ENCODE results near the gene LMAN1L.
A peak's percentile ranks its signal among the peaks of the same experiment; 100 is the strongest.
"Not testable (repeated sequence)": the region's sequence is repeated elsewhere in the genome, so short reads cannot be mapped to it uniquely, and the experiment has no call there.

The LMAN1L gene

DNA sequence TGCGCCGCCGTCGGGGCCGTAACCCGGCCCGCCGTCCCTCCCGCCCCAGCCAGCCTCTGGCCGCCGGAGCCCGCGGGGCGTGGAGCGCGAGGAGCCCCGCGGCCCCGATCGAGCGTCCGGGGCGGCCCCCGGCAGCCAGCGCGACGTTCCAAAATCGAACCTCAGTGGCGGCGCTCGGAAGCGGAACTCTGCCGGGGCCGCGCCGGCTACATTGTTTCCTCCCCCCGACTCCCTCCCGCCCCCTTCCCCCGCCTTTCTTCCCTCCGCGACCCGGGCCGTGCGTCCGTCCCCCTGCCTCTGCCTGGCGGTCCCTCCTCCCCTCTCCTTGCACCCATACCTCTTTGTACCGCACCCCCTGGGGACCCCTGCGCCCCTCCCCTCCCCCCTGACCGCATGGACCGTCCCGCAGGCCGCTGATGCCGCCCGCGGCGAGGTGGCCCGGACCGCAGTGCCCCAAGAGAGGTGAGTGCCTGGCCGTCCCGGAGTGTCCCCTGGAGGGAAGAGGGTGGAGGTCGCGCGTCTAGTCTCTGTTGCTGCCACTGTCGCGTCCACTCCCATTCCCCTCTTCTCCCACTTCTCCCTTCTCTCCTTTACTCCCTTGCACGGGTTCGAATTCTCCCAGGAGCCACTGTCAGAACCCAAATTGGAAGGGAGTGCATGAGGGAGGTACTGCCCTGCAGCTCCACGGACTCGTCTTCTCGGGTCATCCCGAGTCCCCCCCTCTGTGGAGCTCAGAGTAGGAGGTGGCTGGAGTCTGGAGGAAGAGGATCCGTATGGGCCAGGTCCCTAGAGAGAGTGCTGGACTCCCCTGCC lies 30.2 kb upstream of the LMAN1L start:
- no peak for DNase-seq

DNA sequence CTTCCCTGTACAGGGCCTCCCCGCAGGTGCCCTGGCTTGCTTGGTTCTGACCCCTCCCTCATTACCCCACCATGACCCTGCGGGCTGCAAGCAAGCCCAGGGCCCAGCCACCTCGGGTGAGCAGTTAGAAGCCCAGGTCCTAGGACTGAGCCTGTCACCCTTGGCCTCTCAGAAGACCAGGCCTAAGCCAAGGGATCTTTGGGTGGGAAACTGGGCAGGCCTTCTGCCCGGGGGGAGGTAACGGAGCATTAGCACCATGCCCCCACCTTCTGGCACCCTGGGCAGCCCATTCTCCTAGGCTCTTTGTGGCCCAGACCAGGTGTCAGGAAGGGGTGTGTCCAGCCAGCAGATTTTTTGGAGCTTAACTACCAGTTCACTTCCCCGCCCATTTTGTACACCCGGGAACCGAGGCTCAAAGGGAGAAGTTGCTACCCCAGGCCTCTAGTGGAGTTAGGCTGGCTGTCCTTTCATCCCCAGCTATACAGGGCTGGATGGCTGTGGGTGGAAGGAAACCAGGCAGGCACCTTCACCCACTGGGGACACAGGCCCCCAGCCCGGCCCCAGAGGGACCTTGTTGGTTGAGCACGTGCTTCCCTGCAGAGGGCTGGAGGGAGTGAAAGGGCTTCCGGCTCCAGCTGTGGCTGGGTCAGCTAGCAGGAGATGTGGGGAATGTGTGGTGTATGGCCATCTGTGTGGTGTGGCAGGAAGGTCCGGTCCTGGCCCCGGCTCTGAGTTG lies 29.4 kb upstream of the LMAN1L start:
- DNase-seq = no peak

- DNase-seq = no peak
Observed at GRCh38 chr15:74783808-74784175, 28.8 kb upstream of the LMAN1L start.

- DNase-seq = no peak
Observed at GRCh38 chr15:74784426-74785193, 28.0 kb upstream of the LMAN1L start.

GRCh38 chr15:74785194-74786032 lies 27.2 kb upstream of the LMAN1L start:
- DNase-seq = no peak

GRCh38 chr15:74786081-74786480 lies 26.6 kb upstream of the LMAN1L start:
- not testable (repeated sequence) for DNase-seq

DNA sequence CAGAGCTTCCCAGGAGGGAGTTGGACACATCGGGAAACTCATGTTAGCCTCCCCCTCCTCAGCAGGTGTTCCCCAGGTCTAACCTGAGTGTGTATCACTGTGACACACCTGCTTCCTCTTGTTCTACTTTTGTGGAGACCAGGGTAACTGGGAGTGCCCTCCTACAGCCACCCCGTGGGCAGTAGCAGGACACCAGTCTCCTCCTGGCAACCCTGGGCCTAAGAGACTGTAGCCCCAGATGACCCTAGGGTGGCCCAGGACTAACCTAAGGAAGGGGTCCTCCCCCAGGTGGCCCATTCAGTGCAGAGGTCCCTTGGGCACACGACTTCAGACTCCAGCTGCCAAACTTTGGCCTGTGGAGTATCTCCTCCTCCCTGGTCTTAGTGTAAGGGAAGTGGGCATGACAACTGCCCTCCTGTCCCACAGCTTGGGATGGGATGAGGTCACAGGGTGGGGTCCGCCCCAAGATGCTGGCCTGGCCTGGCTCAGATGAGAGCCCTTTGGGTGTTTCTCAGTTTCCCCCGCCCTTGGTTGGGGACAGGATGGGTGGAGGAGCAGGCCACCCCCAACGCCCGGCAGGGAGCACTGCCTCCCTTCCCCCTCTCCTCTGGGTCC lies 26.0 kb upstream of the LMAN1L start:
- DNase-seq = no peak

DNA sequence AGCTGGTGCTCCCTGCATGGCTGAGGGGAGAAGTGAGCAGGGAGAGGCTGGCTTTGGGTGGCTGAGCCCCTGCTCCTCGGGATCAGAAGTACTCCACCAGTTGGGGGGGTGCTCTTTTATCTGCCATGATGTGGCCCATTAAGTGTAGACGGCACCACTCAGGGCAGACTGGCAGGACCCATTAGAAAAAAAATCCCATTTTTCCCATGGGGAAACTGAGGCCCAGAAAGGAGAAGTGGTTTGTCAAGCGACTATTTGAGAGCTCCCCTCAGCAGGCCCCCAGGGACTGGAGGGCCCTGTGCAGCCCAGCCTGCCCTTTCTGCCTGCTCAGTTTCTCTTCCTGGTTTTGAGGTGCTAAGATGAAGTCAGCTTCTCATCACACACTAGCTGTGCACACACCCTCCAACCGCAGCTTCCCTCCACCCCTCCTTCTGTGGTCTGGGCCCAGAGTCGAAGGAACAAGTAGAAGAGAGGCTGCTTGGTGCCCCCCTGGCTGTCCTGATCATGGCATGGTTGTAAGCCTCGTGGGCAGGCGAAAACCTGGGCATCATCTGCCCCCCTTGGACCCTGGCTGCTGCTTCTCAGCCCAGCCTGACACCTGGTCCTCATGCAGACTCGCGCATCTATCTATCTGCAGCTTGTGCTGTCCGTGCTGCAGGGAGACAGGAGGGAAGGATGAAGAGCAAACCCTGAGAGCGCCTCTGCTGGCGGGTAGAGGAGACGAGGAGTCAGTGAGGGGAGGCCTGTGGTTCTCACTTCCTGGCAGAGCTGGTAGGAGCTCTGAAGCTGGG lies 25.2 kb upstream of the LMAN1L start:
- peak; percentile 77 for DNase-seq

GRCh38 chr15:74788042-74788682 lies 24.5 kb upstream of the LMAN1L start:
- DNase-seq = peak; percentile 66

GRCh38 chr15:74788683-74789151 lies 23.9 kb upstream of the LMAN1L start:
- DNase-seq = peak; percentile 98

DNA sequence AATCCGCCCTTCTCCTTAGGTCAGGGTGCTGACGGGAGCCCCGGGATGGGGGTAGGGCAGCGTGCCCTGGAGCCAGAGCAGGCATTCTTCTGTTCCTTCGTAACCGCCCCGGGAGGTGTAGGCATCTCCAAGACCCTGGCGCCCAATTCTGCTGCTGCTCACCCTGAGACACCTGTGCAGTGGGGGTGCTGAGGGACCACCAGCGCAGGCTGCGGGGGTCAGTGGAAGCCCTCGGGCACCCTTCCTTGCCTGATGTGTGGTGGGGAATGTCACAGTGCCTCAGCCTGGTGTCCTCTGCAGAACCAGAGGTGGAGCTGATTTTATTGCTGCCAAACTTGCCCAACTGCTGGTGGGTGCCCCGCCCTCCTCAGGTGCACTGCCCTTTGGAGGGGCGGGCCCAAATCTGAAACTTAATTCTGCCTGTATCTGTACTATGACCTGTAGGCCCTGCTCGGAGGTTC lies 23.4 kb upstream of the LMAN1L start:
- DNase-seq = peak; percentile 68

DNA sequence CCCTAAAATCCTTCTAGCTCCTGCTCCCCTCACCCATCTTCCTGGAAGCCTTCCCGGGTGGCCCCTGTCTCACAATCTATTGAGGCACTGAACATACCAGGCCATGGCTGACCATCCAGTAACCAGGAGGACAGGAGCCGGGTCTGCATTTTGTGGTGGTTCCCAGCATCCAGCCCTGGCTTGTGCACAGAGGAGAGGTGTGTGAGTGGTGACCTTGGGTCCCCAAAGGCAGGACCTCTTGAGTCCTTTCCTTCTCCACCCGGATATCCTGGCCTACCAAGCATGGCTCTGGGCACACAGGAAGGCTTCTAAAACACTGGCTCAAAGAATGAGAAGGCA lies 22.9 kb upstream of the LMAN1L start:
- no peak for DNase-seq

DNA sequence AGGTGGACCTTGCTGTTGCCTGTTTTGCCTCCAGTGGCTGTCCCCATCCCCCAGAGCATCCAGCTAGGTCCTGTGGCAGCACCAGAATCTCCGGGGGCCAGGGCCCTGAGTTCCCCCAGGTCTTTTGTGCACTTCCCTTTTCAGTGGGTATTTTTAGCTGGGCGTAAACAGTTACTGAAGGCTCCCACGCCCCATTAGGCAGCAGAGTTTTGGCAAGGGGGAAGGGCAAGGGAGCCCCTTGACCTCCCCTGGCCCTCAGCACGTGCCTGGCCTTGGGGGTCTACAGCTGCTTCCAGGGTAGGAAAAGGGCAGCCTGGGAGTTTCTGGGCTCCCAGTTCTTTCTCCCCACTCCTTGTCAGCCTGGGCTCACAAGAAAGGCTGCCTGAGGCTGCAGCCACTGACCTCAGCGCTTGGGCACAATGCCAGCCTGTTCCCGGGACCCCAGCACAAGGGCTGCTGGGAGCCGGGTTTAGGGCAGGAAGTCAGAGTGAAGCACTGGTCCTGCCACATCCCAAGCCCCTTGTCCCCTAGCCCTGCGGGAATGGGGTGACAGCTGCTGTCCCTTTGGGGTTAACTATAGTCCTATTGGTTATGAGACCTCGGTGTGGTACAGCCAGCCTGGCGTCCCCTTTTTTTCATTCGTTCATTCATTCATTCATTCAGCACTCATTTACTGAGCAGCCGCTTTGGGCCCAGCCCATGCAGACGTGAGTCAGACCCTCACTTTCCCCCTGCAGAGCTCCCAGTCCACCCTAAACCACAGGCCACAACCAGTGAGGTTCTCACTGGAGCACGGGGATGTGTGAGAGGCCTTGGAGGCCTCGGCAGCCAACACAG lies 22.3 kb upstream of the LMAN1L start:
- DNase-seq = no peak

DNA sequence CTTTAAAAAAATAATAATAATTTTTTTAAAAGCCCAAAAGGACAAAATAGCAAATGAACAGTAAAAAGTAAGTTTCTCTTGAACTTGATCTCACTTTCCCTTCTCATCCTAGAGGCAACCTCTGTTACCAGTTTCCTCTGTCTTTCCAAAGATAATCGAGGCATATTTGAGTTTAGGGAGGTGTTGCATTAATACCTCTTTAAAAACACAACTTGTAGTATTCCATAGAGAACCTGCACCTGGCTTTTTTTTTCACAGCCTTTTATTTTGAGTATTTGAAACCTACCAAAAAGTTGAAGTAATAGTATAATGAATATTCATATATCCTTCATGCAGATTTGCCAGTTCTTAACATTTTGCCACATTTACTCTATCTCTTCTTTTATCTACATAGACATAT lies 21.6 kb upstream of the LMAN1L start:
- no peak for DNase-seq

GRCh38 chr15:74791667-74792066 lies 21.0 kb upstream of the LMAN1L start:
- DNase-seq = no peak

GRCh38 chr15:74792227-74793016 lies 20.2 kb upstream of the LMAN1L start:
- no peak for DNase-seq

GRCh38 chr15:74793135-74794028 lies 19.3 kb upstream of the LMAN1L start:
- no peak for DNase-seq

Measured in NCI-H526 treated with DMSO at 0.1 percent for 48 hours (cell line).